Caco-2 (cell line): Measurements from ENCODE around the gene TOR4A. TPM values are rescaled to one million over a fixed set of nuclear protein-coding genes. Genes with fewer than 3 reads are reported as not detected.

Experiments used
- BruUV-seq: library from RNA; stranded (reverse); fragments of 400-500 nt; replicated peaks from 2 replicates; lab custom pipeline; 2021; lab: Mats Ljungman, UMichigan
- CTCF ChIA-PET: fragments of 300-600 bp; sonication (Branson Sonifier 250); formaldehyde crosslinking; loops from one replicate; lab custom pipeline; 2022; ENCODE audit warnings: antibody characterized with exemption; lab: Charles Lee
- POLR2A ChIA-PET: fragments of 300-600 bp; sonication (Branson Sonifier 250); formaldehyde crosslinking; loops from one replicate; lab custom pipeline; 2022; ENCODE audit warnings: antibody characterized with exemption; lab: Charles Lee
- DNase-seq, 2 experiments: peaks; one replicate each; pipeline versions ENCODE4 v3.0.0 to v3.0.0-alpha.2; 2020 to 2022
- H3K27me3 ChIP-seq: replicated peaks from 2 replicates; pipeline ENCODE4 v1.6.0; 2011; ENCODE audit warnings: low read length; ENCODE audit not compliant: control insufficient read depth, insufficient read depth
- H3K36me3 ChIP-seq: 2 replicates; pipeline ENCODE4 v1.5.1; 2011; ENCODE audit warnings: low read length; ENCODE audit not compliant: control insufficient read depth, insufficient read depth
- H3K4me1 ChIP-seq: fragments of 250-450 bp; sonication (Bioruptor Pico); 2 replicates; pipeline ENCODE4 v1.5.1; 2020; ENCODE audit warnings: mild to moderate bottlenecking
- H3K4me3 ChIP-seq: 2 replicates; pipeline ENCODE4 v1.5.1; 2011; ENCODE audit warnings: low read depth, mild to moderate bottlenecking, control low read depth, low read length
- H3K9me3 ChIP-seq: fragments of 250-450 bp; sonication (Bioruptor Pico); 2 replicates; pipeline ENCODE4 v1.5.1; 2020; ENCODE audit warnings: mild to moderate bottlenecking, moderate library complexity
- H3K27ac Mint-ChIP-seq: one replicate; pipeline ENCODE4 v1.8.0; 2022; ENCODE audit warnings: mixed read lengths; ENCODE audit not compliant: unreplicated experiment
- H3K27me3 Mint-ChIP-seq: one replicate; pipeline ENCODE4 v1.8.0; 2022; ENCODE audit warnings: mixed read lengths; ENCODE audit not compliant: insufficient read depth, unreplicated experiment
- H3K36me3 Mint-ChIP-seq: one replicate; pipeline ENCODE4 v1.8.0; 2022; ENCODE audit warnings: mild to moderate bottlenecking, mixed read lengths; ENCODE audit not compliant: insufficient read depth, unreplicated experiment
- H3K4me1 Mint-ChIP-seq: one replicate; pipeline ENCODE4 v1.8.0; 2022; ENCODE audit warnings: low read depth, mixed read lengths; ENCODE audit not compliant: unreplicated experiment
- H3K4me3 Mint-ChIP-seq: one replicate; pipeline ENCODE4 v1.8.0; 2022; ENCODE audit warnings: mild to moderate bottlenecking, moderate library complexity, mixed read lengths; ENCODE audit not compliant: unreplicated experiment
- H3K9me3 Mint-ChIP-seq: one replicate; pipeline ENCODE4 v1.8.0; 2022; ENCODE audit warnings: mixed read lengths; ENCODE audit not compliant: unreplicated experiment
- CTCF ChIP-seq, 2 experiments: fragments of 200-600 bp in 1 of 2; IDR thresholded peaks; 1 replicate in 1 of 2; 2 replicates in 1 of 2; pipeline versions ENCODE4 v1.5.1 to v1.8.0; 2011 to 2022; ENCODE audit warnings: antibody characterized with exemption in 1 of 2, control low read depth in 1 of 2, inconsistent platforms in 1 of 2, low read depth in 1 of 2, low read length in 1 of 2, mild to moderate bottlenecking in 1 of 2, moderate library complexity in 1 of 2; ENCODE audit not compliant: insufficient read depth in 1 of 2, severe bottlenecking in 1 of 2, unreplicated experiment in 1 of 2
- intact Hi-C: fragments of 100-400 bp; cut with micrococcal nuclease; formaldehyde crosslinking; loops from one replicate; pipeline ENCODE4 v1.10.0; 2022; ENCODE audit not compliant: unreplicated experiment
- total RNA-seq: library from RNA; stranded (reverse); gene quantifications from 2 replicates; pipeline ENCODE4 v1.2.3, GENCODE V29; 2022

TOR4A gene
- total RNA-seq, 1 experiment from 2014 or later, result 1.8 TPM

GRCh38 chr9:137316012-137316981 lies 38.8 kb downstream of the TOR4A start:
- H3K27me3 Mint-ChIP-seq, result no peaks in the 10 kb centered on the region
- H3K4me1 ChIP-seq, result peaks cover 39% of the 10 kb centered on the region
- peak overlapping the region; percentile 25 for H3K4me3 ChIP-seq
- no peaks in the 10 kb centered on the region for H3K4me1 Mint-ChIP-seq
- DNase-seq, result peak; percentile 43 to 66
- peak overlapping the region; percentile 38 for H3K4me3 Mint-ChIP-seq
- H3K36me3 ChIP-seq, result no peaks in the 10 kb centered on the region
- H3K27me3 ChIP-seq, result no peaks in the 10 kb centered on the region
- intact Hi-C loops, result no loop called here
- POLR2A ChIA-PET, result interaction anchor here (1.0 kb wide), 1 partner anchor 14 kb away, joined by 3 read pairs; the partner anchor contains the start of gene NRARP
- H3K9me3 ChIP-seq, result no peaks in the 10 kb centered on the region
- TF ChIP-seq CTCF (IDR thresholded peaks at IDR 0.05; ENCODE audit: insufficient read depth in 1 of 2, low read depth in 1 of 2, low read length in 1 of 2, severe bottlenecking in 1 of 2, unreplicated experiment in 1 of 2), result no peak
- H3K27ac Mint-ChIP-seq, result no peak overlapping the region
- H3K36me3 Mint-ChIP-seq, result no peaks in the 10 kb centered on the region
- no peaks in the 10 kb centered on the region for H3K9me3 Mint-ChIP-seq
- CTCF ChIA-PET, result interaction anchor here (0.7 to 1.6 kb wide), 3 partner anchors 14 to 32 kb away, joined by 4 to 7 read pairs (median 7); partner anchors contain the start of gene NRARP
- no TSS peak for BruUV-seq

GRCh38 chr9:137317021-137317717 lies 39.6 kb downstream of the TOR4A start:
- Mint-ChIP-seq H3K4me1 (no peaks in the 10 kb centered on the region), H3K4me3 (peak overlapping the region; percentile 38), H3K27ac (no peak overlapping the region), H3K9me3 (no peaks in the 10 kb centered on the region), H3K36me3 (no peaks in the 10 kb centered on the region), H3K27me3 (no peaks in the 10 kb centered on the region)
- H3K4me3 ChIP-seq, result no peak overlapping the region
- peak in 1 of 2 experiments; percentile 33 for DNase-seq
- intact Hi-C loops, result no loop called here
- ChIA-PET CTCF (interaction anchor here (1.6 kb wide), 1 partner anchor 23 kb away, joined by 7 read pairs; no protein-coding TSS in a partner anchor), POLR2A (no interaction called here)
- H3K4me1 ChIP-seq, result peaks cover 33% of the 10 kb centered on the region
- H3K9me3 ChIP-seq, result no peaks in the 10 kb centered on the region
- no peak for TF ChIP-seq CTCF (IDR thresholded peaks at IDR 0.05; ENCODE audit: insufficient read depth in 1 of 2, low read depth in 1 of 2, low read length in 1 of 2, severe bottlenecking in 1 of 2, unreplicated experiment in 1 of 2)
- no TSS peak for BruUV-seq
- H3K27me3 ChIP-seq, result no peaks in the 10 kb centered on the region
- H3K36me3 ChIP-seq, result no peaks in the 10 kb centered on the region
